Measurements from ENCODE around the gene MROH2B.
"Not testable (repeated sequence)": the region's sequence is repeated elsewhere in the genome, so short reads cannot be mapped to it uniquely, and the experiment has no call there.

The MROH2B gene

DNA sequence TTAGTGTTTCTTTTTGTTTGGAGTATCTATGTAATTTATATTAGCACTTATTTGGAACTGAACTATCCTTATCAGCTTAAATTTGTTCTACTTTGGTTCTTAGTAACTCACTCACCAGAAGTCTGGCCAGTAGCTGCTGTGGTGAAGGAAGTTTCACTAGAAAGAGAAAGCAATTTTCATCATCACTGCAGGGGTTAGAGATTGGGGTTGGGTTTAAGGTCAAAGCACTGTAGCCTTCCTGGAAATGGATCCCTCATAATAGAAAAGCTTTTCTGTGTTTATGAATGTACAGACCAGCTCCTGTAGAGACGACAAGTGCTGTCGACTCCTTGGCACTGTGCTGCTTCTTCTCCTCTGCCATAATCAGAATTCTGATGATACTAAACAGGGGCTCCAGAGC is 22.2 kb downstream of the MROH2B start:
- no peak overlapping the region for H3K4me3 ChIP-seq (ENCODE audit: low read depth, low read length)
- in situ Hi-C loops (cut with HindIII; ENCODE audit: low sequenced_read_pairs): no loop called here
- TF ChIP-seq, protein P1, sequence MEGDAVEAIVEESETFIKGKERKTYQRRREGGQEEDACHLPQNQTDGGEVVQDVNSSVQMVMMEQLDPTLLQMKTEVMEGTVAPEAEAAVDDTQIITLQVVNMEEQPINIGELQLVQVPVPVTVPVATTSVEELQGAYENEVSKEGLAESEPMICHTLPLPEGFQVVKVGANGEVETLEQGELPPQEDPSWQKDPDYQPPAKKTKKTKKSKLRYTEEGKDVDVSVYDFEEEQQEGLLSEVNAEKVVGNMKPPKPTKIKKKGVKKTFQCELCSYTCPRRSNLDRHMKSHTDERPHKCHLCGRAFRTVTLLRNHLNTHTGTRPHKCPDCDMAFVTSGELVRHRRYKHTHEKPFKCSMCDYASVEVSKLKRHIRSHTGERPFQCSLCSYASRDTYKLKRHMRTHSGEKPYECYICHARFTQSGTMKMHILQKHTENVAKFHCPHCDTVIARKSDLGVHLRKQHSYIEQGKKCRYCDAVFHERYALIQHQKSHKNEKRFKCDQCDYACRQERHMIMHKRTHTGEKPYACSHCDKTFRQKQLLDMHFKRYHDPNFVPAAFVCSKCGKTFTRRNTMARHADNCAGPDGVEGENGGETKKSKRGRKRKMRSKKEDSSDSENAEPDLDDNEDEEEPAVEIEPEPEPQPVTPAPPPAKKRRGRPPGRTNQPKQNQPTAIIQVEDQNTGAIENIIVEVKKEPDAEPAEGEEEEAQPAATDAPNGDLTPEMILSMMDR (IDR thresholded peaks at IDR 0.05; ENCODE audit: low read depth, low read length, missing control alignments): no peak
- DNase-seq (ENCODE audit: low read depth): peak; percentile 19

DNA sequence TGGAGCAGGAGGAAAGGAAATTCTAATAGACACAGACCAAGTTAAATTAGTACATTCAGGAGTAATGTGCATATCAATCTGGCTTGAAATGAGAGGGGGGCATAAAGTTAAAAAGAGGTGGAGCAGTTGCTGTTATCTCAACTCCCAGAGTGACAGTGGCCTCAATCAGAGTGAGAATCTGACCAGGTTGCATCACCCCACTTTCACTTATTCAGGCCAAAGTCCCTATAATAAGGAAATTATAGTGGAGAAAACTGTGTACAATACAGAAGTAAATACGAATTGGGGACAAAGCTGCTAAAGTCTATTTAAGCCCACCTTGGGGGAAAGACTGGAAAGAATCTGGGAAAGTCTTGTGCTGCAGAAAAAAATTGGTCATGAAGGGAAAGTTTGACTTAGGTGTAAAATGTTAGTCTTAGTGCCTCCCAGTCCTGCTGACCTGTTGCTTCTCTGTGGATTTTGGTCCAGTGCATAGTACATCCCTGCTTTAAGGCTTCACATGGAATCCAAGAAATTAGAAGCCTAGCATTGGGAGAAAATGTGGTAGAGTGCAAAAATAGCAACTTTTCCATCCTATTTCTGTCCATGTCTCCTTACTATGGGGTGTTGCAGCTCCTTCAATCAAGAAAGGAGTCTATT is 27.9 kb downstream of the MROH2B start:
- no peak for DNase-seq (ENCODE audit: low read depth)
- in situ Hi-C loops (cut with HindIII; ENCODE audit: low sequenced_read_pairs): no loop called here
- no peak overlapping the region for H3K4me3 ChIP-seq (ENCODE audit: low read depth, low read length)
- TF ChIP-seq, protein P1 (IDR thresholded peaks at IDR 0.05; ENCODE audit: low read depth, low read length, missing control alignments): no peak

DNA sequence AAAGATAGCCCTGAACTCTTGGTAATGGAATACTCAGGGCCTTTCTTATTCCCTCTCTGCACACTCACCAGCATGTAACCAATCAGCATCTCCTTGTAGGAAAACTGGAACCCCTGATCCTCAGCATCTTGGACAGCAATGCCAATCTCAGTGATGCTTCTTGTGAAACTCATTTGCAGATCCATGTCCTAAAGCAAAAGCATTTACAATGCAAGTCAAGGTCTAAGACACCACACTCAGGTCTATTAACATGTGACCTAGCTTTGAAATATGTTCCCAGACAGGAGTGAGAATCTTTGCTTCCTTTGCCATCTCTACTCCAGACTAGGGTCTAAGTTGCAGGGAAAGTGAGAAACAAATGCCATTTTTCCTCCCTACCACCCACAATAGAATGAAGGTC is 38.2 kb downstream of the MROH2B start:
- no peak overlapping the region for H3K4me3 ChIP-seq (ENCODE audit: low read depth, low read length)
- in situ Hi-C loops (cut with HindIII; ENCODE audit: low sequenced_read_pairs): no loop called here
- no peak for DNase-seq (ENCODE audit: low read depth)
- TF ChIP-seq, protein P1 (IDR thresholded peaks at IDR 0.05; ENCODE audit: low read depth, low read length, missing control alignments): no peak

DNA sequence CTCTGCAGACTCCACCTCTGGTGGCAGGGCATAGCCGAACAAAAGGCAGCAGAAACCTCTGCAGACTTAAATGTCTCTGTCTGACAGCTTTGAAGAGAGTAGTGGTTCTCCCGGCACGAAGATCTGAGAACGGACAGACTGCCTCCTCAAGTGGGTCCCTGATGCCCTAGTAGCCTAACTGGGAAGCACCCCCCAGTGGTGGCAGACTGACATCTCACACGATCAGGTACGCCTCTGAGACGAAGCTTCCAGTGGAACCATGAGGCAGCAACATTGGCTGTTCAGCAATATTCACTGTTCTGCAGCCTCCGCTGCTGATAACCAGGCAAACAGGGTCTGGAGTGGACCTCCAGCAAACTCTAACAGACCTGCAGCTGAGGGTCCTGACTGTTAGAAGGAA is 48.5 kb downstream of the MROH2B start:
- in situ Hi-C loops (cut with HindIII; ENCODE audit: low sequenced_read_pairs); DNase-seq (ENCODE audit: low read depth): not testable (repeated sequence)

DNA sequence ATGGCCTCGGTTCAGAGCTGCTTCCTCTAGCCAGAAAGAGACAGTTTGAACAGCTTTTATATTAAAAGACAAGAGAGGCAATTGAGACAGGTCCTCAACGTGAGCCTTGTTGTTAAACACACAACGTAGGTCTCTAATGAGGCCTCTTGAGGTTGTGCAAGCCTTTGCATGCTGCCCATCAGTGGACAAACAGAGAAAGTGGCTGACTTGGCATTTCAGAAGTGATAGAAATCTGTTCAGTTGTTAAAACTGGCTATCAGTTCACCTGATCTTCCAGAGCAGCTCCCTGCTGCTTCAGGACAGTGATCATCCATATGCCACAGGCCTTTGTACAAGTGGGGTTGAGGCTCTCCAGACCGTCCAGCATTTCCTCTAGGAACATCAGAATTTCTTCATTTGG is 58.8 kb downstream of the MROH2B start:
- TF ChIP-seq, protein P1 (IDR thresholded peaks at IDR 0.05; ENCODE audit: low read depth, low read length, missing control alignments): no peak
- in situ Hi-C loops (cut with HindIII; ENCODE audit: low sequenced_read_pairs): no loop called here
- DNase-seq (ENCODE audit: low read depth): no peak

More for the DNA sequence above, 48.5 kb downstream of the MROH2B start:
- not testable (repeated sequence) for H3K4me3 ChIP-seq (ENCODE audit: low read depth, low read length)

DNA sequence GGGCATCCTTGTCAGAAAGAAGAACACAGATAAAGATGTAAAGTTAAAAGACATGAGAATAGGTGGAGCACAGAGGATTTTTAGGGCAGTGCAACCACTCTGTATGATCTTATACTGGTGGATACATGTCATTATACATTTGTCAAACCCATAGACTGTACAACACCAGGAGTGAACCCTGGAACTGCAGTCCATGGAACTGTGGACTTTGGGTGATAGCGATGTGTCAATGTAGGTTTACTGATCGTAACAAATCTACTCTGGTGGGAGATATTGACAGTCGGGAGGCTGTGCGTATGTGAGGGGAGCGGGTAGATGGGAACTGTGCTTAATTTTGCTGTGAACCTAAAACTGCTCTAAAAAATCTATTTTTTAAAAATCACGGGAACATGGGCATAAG is 60.6 kb downstream of the MROH2B start:
- no peak overlapping the region for H3K4me3 ChIP-seq (ENCODE audit: low read depth, low read length)
- TF ChIP-seq, protein P1 (IDR thresholded peaks at IDR 0.05; ENCODE audit: low read depth, low read length, missing control alignments): no peak
- in situ Hi-C loops (cut with HindIII; ENCODE audit: low sequenced_read_pairs): no loop called here
- no peak for DNase-seq (ENCODE audit: low read depth)

More for the DNA sequence above, 58.8 kb downstream of the MROH2B start:
- H3K4me3 ChIP-seq (ENCODE audit: low read depth, low read length): no peak overlapping the region

DNA sequence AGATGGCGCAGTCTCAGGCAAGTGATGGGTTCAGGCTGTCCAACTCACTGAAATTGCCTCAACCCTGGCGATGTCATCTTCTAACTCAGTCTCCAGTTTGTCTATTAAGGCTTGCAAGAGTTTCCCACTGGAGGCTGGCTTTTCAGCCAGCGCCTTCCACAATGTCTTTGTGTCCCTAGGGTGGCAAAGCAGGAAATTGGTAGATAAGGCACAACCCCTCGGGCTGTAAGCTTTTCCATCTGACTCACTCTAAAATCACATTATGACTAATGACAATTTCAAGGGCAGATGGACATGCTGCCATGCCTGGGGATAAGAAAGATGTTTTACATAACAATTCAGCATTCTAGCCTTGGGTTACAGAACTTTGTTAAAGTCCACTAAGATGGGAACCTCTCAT is 61.9 kb downstream of the MROH2B start:
- H3K4me3 ChIP-seq (ENCODE audit: low read depth, low read length): no peak overlapping the region
- in situ Hi-C loops (cut with HindIII; ENCODE audit: low sequenced_read_pairs): no loop called here
- DNase-seq (ENCODE audit: low read depth): no peak
- TF ChIP-seq, protein P1 (IDR thresholded peaks at IDR 0.05; ENCODE audit: low read depth, low read length, missing control alignments): no peak
